ENCODE measurements around the gene SLC19A1. TPM values are rescaled to one million over a fixed set of nuclear protein-coding genes. Genes with fewer than 3 reads are reported as not detected.

The SLC19A1 gene
- total RNA-seq, 4 donors from 2014 or later = 3.6 to 7.3 (median 5.0) TPM

GRCh38 chr21:45525153-45525909 lies 16.9 kb downstream of the SLC19A1 start:
- WGBS, 2 donors = 89 to 95% methylated on average over 18 to 29 of the region's 29 CpGs
- DNase-seq (ENCODE audit: low spot score in 2 of 2) = peak in 1 of 2 donors; percentile 81
- intact Hi-C loops (cut with DNase I; ENCODE audit: low total_unique reads) = no loop called here
- TF ChIP-seq CTCF (IDR thresholded peaks at IDR 0.05) (no peak), POLR2A (IDR thresholded peaks at IDR 0.05) (no peak)
- H3K4me3 ChIP-seq (ENCODE audit: low read depth, poor library complexity, severe bottlenecking) = no peak overlapping the region

DNA sequence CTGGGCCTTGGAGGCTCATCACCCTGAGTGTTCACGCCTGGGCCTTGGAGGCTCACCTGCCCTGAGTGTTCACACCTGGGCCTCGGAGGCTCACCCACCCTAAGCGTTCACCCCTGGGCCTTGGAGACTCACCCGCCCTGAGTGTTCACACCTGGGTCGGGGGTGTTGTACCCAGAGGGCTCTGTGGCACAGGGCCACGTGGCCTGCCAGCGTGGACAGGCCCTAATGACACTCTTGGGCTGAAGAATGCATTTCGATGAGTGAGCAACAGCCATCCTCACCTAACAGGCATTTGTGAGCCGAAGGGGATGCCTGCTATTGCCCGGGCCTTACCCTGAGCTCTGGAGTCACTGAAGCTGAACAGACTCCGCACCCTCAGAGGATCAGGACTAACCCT lies 17.5 kb downstream of the SLC19A1 start:
- 95 to 100% methylated on average over 3 to 9 of the region's 11 CpGs for WGBS, 2 donors
- DNase-seq (ENCODE audit: low spot score in 2 of 2) = peak in 1 of 2 donors; percentile 68
- no peak overlapping the region for H3K4me3 ChIP-seq (ENCODE audit: low read depth, poor library complexity, severe bottlenecking)
- intact Hi-C loops (cut with DNase I; ENCODE audit: low total_unique reads) = no loop called here
- no peak for TF ChIP-seq POLR2A (IDR thresholded peaks at IDR 0.05)
- TF ChIP-seq CTCF (IDR thresholded peaks at IDR 0.05) = no peak

DNA sequence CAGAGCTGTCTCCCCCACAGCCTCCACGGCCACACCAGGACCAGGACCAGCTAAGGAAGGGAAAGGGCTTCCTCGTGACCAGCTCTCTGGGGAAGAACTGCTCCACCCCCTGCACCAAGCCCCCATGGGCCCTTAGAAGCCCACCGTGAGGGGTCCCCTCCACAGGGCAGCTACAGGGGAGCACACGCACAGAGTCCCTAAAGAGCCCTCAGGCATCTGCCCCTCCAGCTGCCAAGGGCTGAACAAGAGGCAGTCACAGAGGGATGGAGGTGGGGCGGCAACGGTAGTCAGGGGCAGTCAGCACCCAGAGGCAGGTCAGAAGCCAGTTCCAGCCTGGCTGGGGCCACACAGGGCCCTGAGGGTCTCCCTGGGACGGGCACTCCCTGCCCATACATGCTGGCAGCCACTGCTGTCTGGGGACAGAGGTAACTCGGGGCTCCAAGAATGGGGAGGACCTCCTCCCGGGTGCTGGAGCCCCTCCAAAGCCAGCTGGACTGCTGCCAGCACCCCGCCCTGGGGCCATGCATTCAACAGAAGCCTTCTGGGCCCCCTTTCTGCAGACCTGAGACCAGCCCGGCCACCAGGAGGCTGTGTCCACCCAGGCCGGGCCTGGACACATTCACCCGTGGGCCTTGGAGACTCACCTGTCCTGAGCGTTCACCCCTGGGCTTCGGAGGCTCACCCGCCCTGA lies 18.7 kb downstream of the SLC19A1 start:
- DNase-seq (ENCODE audit: low spot score in 2 of 2) = peak in 1 of 2 donors; percentile 83
- WGBS, 2 donors = 77 to 91% methylated on average over 7 to 14 of the region's 16 CpGs
- H3K4me3 ChIP-seq (ENCODE audit: low read depth, poor library complexity, severe bottlenecking) = no peak overlapping the region
- TF ChIP-seq POLR2A (IDR thresholded peaks at IDR 0.05) (no peak), CTCF (IDR thresholded peaks at IDR 0.05) (no peak)
- intact Hi-C loops (cut with DNase I; ENCODE audit: low total_unique reads) = no loop called here

DNA sequence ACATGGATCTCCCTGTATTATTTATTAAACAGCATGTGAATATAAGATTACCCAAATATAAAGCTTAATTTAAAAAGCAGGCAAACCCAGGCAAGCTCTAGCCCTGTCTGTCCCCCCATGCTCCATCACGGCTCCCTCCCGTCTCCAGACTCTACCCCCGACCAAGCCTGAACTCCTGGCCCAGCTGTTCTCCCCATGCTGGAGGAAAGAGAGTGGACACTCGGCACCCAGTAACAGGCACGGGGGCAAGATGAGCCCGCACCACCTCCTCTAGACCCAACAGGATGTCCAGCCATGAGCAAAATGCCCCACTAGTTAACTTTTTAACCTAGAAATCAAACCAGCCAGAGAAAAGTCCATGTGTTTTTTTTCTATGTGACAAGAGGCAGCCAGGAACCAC lies 19.3 kb downstream of the SLC19A1 start:
- TF ChIP-seq POLR2A (IDR thresholded peaks at IDR 0.05) (no peak), CTCF (IDR thresholded peaks at IDR 0.05) (no peak)
- 95 to 99% methylated on average over 6 of the region's 6 CpGs for WGBS, 2 donors
- no peak overlapping the region for H3K4me3 ChIP-seq (ENCODE audit: low read depth, poor library complexity, severe bottlenecking)
- DNase-seq (ENCODE audit: low spot score in 2 of 2) = peak in 1 of 2 donors; percentile 42
- intact Hi-C loops (cut with DNase I; ENCODE audit: low total_unique reads) = no loop called here

- 94 to 95% methylated on average over 6 of the region's 6 CpGs for WGBS, 2 donors
- intact Hi-C loops (cut with DNase I; ENCODE audit: low total_unique reads) = no loop called here
- DNase-seq (ENCODE audit: low spot score in 2 of 2) = no peak
- no peak overlapping the region for H3K4me3 ChIP-seq (ENCODE audit: low read depth, poor library complexity, severe bottlenecking)
- TF ChIP-seq CTCF (IDR thresholded peaks at IDR 0.05) (no peak), POLR2A (IDR thresholded peaks at IDR 0.05) (no peak)
Observed at GRCh38 chr21:45522381-45522780, 19.9 kb downstream of the SLC19A1 start.
